NCI-H1436 treated with DMSO at 0.1 percent for 48 hours (cell line): ENCODE results near the gene TEKT5.

Experiments used
- DNase-seq: peaks from one replicate; lab custom pipeline; 2025; lab: John Stamatoyannopoulos, UW

Gene TEKT5

DNA sequence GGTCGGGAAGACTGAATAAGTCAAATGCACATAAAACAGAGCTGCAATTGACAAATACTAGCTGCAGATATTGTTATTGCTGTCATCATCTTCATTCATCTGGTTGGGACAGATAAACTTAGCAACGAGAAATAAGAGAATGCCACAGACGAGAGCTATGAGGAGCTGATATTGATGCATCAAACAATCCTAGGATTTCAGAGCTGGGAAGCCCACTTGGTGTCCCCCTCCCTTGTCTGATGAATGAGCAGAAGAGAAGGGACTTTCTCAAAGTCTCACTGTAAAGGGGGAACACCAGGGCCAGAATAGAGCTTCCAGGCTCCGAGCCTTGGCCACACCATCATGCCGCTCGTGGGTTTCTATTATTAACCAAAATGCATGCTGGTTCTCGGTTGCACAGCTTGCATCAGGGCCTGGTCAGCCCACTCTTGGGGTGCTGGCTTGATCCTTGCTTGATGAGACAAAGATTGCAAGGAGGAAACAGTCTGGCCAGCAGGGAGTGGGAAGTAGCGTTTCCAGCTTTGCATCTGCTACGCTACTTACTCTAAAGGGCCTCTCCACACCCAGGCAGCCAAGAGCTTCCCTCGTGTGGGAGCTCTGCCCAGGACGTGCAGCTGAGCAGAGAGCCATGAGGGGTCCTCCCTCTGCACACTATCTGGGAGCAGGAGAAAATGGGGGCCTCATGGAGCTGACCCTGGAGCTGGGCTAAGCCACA is 85.9 kb downstream of the TEKT5 start:
- no peak for DNase-seq

- no peak for DNase-seq
Measured at GRCh38 chr16:10607157-10607556, 87.6 kb downstream of the TEKT5 start.

- DNase-seq, result no peak
Measured at GRCh38 chr16:10606607-10607006, 88.1 kb downstream of the TEKT5 start.

DNA sequence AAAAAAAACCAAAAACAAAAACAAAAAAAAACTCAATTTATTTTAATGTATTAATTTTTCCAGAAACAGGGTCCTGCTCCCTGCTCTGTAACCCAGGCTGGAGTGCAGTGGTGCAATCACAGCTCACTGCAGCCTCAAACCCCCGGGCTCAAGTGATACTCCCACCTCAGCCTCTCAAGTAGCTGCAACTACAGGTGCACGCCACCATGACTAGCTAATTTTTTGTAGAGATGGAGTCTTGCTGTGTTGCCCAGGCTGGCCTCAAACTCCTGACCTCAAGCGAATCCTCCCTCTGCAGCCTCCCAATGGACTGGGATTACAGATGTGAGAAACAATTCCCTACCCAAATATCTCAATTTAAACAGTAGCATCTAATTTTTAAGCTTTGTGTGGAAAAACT is 89.1 kb downstream of the TEKT5 start:
- DNase-seq, result no peak

DNA sequence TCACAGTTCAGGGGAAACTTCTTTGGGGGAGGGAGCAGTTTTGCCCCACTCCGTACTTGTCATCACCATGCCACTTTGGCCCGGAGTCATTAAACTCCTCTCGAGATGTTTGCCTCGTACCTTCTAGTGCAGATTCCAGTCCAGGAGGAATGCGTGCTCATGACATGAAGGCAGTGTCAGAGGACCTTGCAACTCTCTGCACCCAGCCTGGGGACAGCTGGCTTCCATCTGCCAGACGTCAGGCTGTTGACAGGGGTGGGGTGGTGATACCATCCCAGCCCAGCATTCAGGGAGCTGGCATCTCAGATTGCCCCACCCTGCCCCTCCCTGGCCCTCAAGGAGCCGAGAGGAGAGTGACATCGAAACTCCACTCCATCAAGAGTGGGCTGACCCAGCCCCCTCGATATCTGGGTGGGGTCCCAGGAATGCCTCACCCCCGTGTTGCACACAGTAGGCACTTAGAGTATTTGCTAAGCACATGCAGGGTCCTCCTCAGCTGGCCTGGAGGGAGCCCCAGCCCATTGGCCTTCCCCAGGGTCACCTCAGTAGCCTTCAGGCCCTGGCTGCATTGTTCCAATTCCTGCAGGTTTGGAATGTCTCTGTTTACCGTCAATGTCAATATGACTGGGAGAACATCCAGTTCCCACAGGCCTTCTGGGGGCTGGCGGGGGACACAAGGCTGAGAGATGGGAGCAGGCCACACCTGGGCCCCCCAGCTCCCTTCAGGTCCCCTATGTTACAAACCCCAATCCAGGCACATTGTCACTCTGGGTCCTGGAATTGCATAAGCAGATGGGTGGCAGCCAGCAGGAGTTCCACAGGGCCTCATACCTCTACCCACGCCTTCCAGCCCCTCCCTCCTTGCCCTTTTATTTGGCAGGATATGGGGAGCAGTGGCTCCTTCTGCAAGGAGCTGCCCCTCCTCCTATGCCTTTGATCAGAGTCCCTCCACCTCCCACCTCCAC is 93.0 kb downstream of the TEKT5 start:
- no peak for DNase-seq

DNA sequence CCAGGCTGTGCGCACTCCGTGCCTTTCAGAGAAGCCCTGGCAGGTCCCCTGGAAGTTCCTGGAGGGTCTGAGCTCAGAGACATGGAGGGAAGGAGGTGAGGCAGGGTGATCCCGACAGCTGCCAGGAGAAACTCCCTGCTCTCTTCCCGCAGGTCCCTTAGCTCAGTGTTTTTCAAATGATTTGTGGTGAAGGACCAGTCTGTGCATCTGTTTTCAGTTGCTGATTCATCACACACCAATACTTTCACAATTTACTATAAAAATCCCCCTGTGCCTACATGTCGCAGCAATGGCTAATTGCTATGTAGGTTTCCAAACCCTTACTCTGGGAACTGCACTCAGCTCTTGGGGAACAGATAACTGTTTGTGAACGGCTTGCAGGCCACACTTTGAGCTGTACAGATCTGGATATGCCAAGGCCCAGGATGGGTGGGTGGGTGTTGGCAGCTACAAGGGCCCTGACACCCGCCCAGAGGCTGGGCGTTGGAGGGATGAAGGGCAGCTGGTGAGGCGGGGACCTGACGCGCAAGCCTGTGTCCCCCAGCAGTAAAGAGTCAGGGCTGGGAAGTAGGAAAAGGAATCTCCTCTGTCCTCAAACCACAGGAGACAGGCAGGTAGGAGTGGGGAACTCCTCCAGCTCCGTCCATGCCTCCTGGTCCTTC is 93.8 kb downstream of the TEKT5 start:
- no peak for DNase-seq

DNA sequence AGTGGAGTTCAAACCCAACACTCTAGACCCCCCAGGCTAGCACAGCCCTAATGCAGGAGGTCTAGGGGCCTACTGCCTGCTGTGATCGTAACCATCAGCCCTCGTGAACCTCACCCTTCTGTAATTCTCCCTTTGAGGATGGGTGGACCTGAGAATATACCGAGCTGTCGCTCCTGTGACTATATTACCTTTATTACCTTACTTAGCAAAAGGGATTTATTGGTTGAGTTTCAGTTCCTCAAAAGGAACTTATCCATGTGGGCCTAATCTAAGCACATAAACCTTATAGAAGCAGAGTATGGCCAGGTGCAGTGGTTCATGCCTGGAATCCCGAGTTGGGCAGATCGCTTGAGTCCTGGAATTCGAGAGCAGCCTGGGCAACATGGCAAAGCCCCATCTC is 95.1 kb downstream of the TEKT5 start:
- no peak for DNase-seq

- no peak for DNase-seq
Measured at GRCh38 chr16:10598157-10598556, 96.6 kb downstream of the TEKT5 start.

GRCh38 chr16:10597187-10597601 is 97.5 kb downstream of the TEKT5 start:
- no peak for DNase-seq

DNA sequence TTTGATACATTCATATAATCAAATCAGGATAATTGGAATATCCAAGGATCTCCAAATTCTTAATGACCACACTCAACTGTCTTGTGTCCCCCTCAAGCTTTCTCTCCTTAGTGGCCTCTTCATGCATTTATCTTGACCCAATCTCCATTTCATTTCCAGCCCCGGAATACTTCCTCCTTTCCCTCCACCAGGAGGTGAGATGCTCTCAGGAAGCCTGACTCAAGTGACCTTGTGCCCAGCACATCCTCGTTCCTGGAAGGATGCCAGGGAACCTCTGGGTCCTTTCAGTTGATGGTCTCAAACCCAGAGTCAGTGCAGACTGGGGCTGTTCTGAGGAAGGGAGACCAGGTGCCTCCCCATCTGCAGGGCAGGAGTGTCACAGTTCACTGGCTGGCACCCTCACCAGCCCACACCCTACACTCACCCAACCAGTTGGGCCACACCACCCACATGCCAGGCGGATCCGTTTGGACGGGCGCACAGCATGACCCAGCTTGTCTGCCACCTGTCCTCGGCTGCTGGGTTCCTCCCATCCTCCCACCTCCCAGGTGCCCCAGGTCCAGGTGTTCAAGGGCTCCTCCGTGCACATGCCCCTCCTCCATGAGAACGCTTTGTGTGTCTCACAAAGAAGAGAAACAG is 100.3 kb downstream of the TEKT5 start:
- no peak for DNase-seq

DNA sequence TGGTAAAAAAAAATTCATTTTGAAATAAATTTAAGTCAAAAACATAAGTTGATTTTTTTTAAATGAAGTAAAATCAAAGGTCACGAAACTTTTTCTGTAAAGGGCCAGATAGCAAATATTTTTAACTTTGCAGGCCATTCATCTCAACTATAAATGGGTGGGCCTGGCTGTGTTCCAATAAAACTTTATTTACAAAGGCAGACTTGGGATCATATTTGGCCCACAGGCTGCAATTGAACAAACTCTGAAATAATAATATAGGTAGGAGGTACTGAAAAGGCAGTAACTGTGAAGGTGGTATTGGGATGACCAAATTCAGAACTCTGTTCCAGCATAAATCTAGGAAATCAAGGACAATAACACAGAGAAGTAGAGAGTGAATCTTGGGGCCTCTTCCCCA is 102.1 kb downstream of the TEKT5 start:
- DNase-seq, result no peak

DNA sequence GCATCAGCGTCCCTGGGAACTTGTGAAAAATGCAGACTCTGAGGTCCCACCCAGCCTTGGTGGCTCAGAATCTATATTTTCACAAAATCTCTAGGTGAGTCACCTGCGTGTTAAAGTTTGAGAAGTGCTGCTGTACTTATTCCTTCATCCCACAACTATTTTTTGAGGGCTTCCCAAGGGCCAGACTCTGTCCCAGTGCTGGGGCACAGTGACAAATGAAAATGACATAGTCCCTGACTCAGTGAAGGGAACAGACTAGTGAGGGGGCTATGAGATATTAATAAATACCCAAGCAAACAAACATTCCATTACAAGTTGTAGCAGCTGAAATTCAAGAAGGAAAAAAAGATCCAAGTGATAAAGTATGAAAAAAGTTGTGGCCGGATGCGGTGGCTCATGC is 104.4 kb downstream of the TEKT5 start:
- no peak for DNase-seq

DNA sequence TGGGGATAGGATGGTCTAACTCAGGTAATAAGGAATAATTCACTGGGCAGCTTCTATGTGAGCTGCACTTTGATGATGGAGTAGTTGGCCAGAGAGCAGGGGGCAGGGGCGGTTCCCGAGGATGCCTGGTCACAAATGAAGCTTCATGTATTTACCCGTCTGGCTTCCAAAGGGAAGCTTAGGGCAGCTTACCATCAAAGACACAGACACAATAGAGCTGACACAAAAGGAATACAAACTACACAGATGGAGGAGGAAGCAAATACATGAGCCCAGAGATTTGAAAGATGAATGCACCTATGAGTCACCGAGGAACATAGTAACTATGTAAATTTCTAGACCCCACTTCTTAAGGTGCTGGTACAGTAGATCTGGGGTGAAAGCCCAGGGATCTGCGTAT is 105.6 kb downstream of the TEKT5 start:
- DNase-seq, result no peak

- no peak for DNase-seq
Measured at GRCh38 chr16:10587622-10588021, 107.1 kb downstream of the TEKT5 start.

DNA sequence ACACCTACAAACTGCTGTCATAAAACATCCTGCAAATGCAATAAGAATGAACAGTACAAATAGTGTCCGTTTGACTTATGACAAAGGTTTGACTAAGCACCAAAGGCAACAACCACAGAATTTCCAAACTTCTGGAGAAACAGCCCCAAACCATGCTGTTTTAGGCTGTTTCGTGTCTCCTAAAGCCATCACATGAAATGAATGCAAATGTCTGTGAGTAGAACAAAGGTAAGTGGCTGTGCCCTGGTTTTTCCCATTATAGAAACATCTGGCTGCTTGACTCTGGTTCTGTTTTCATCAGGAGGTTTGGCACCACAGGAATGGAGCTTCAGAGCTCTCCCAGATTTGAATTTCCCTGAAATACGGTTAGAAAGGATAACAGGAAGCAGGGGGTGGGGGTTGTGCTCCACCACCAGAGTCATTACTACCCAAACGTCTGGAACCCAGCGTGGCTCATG is 109.7 kb downstream of the TEKT5 start:
- DNase-seq, result no peak

GRCh38 chr16:10583269-10583668 is 111.5 kb downstream of the TEKT5 start:
- DNase-seq, result no peak

DNA sequence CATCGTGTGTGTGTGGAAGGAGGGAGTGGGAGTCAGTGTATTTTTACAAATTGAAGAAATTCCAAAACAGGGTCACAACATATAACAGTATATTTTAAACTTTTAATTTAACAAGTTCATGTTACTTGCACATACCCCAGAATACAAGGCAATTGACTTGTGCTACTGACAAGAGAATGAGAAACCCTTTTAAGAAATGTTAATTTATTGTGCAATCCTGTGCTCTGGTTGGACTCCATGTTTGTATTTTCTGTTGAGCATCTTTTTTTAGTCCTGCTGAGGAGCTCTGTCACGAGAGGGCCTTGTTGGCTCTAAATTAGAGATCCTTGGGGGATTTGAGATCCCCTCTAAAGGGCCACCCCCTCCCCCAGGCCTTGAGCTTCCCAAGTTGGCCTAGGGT is 113.2 kb downstream of the TEKT5 start:
- DNase-seq, result no peak

DNA sequence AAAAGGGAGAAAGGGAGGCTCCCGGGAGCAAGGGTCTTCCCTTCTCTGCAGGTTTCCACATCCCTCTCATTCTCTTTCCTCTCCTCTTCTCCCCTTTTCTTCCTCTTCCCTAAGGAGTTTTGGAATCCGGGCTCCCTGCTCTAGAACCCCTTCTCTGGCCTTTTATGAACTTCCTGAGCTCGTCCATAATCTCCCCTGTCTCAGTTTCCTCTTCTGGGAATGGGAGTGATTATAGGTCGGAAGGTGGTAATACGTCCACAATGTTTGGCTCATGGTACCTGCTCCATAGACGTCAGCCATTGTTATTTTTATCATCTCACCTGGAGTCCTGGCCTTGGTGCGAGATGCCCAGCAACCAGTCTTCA is 113.9 kb downstream of the TEKT5 start:
- DNase-seq, result no peak

DNA sequence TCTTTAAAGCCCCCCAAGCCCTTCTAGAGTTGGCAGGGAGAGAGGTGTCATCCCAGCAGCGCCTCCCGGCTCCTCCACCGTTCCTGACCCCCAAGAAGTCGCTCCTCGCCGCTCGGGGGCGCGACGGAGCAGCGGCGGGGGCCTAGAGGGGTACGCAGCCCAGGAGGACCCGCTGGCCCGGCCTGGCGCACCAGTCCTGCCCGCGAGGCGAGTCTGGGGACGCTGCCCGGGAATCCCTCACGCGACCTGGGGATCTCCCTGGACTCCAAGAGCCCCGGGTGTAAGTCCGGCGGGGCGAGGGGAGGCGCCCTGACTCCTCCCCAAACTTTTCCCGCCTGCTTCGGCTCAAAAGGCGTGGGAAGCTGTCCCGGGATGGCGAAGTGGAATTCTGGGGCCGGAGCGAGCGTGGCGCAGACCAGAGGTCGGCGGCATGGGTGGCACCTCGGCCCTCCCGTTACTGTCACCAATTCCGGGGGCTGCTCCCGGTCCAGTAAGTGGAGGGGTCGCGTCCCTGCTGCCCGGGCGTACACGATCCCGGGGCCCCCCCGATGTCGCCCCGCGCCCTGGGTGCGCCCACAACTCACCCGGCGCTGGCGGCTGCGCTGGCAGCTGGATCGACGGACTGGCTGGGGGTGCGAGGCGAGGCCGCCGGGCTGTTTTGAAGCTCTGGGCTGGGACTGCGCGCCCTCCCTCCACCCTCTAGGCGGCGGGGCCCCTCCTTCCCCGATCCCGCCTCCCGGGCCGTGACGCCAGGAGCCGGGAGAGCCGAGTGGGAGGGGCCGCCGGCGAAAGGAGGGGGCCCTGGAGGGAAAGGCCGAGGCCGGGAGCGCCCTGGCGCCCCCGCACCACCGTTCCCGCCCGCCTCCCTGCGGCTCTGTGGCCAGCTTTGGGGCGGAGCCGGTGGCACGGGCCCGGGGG is 114.5 kb downstream of the TEKT5 start, which contains the start of gene EMP2:
TSS of gene EMP2 (minus strand) at position 634 of the 918 bp plus-strand sequence. CDS start 32,981 bp downstream, outside the sequence.
- peak; percentile 10 for DNase-seq

- no peak for DNase-seq
Measured at GRCh38 chr16:10579575-10579964, 115.2 kb downstream of the TEKT5 start.
